NCI-H2081 (cell line): Measurements from ENCODE around the gene LYRM9.
"Not testable (repeated sequence)": the region's sequence is repeated elsewhere in the genome, so short reads cannot be mapped to it uniquely, and the experiment has no call there.

Source experiments
- DNase-seq, 2 experiments: peaks; one replicate each; lab custom pipeline; 2025; lab: John Stamatoyannopoulos, UW

Gene LYRM9

DNA sequence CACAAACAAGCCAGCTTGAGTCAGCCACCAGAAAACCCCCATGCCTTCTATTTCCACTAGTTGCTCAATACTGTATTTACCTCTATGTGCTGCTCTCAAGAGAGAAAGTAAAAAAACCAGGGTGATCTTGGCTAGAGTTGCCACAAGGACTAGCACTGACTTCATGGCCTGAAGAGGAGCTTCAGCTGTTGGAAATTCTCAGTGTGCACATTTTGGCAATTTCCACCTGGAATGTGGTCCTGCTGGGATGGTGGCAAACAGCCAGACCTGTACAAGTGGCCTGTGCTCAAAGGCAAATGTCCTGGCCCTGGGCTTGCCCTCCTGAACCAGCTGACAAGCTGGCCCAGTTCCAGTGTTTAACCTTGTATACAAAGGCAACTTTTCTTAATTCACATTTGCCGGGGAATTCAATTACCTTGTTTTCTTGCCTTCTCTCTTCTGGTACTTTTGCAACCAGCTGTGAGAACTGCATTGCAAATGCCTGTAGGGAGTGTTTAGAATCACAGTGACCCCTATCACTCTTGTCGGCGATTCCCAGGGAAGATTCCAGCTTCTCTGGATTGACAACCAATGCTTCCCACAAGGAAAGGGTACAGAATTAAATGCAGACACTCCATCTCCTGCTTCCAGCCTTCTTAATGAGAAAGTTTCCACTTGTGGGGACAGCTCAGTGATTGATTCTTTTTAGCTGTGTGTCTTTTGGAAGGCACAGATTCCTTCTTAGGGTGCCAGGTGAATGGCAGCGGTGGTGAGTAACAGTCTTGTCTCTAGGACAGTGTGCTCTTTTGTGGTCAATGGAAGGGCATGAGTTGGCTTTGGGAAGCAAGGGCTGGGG is 53.4 kb downstream of the LYRM9 start:
- DNase-seq, result not testable (repeated sequence)

DNA sequence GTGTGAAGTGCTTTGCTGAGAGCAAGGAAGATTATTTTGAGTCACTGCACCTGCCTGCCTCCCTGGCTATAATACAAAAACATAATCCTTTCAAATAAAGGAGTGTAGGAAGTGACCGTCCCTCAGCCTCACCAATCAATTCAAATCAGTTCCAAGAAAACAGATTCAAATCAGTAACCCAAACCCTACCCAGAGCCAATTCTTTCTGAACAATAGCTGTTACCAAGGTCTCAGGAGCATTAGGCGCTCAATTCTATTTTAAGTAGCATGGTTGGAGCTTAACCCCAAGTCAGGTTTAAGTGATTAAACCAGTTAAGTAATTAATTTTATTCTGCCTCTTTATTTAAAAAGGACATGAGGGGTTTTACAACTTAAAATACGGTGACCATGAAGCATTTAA is 54.6 kb downstream of the LYRM9 start:
- DNase-seq, result not testable (repeated sequence)

DNA sequence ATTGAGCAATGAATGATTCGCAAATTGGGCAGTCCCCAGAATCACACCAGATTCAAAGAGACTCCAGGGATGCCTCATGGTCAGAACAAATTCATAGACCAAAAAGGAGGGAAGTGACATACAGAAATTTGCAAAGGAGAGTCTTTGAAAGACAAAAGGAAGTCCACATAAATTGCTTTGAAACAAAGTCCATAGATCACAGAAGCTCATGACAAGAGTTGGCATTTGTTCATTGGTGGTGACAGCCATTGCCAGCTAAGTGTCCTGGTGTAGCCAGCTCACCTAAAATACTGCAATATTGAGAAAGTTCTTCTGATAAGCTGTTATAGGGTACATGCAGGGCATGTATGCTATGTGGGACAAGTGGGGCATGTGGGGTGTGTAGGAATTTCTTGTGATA is 55.4 kb downstream of the LYRM9 start:
- DNase-seq, result not testable (repeated sequence)

- DNase-seq, result no peak
Observed at GRCh38 chr17:27836651-27837050, 56.5 kb downstream of the LYRM9 start.

GRCh38 chr17:27834571-27834970 is 58.6 kb downstream of the LYRM9 start:
- no peak for DNase-seq

- DNase-seq, result no peak
Observed at GRCh38 chr17:27832831-27833230, 60.3 kb downstream of the LYRM9 start.

DNA sequence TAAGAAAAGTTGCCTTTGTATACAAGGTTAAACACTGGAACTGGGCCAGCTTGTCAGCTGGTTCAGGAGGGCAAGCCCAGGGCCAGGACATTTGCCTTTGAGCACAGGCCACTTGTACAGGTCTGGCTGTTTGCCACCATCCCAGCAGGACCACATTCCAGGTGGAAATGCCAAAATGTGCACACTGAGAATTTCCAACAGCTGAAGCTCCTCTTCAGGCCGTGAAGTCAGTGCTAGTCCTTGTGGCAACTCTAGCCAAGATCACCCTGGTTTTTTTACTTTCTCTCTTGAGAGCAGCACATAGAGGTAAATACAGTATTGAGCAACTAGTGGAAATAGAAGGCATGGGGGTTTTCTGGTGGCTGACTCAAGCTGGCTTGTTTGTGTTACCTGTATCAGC is 63.3 kb downstream of the LYRM9 start:
- DNase-seq, result not testable (repeated sequence)

- DNase-seq, result not testable (repeated sequence)
Observed at GRCh38 chr17:27829143-27829711, 63.9 kb downstream of the LYRM9 start.
